Neuronal stem cell (in vitro differentiated cells): ENCODE results near the gene RNASE11.

Experiments
- DNase-seq: peaks from one replicate; pipeline ENCODE4 v3.0.0-alpha.2; 2013; ENCODE audit warnings: low spot score
- H2AFZ ChIP-seq: one replicate; pipeline ENCODE4 v1.6.1; 2013; ENCODE audit warnings: mild to moderate bottlenecking, low read length, inconsistent platforms
- H2AK5ac ChIP-seq: 2 replicates; pipeline ENCODE4 v1.6.1; 2013; ENCODE audit warnings: low read depth, mild to moderate bottlenecking, inconsistent platforms, low read length, moderate library complexity, mixed read lengths
- H2BK120ac ChIP-seq: 2 replicates; pipeline ENCODE4 v1.6.1; 2013; ENCODE audit warnings: low read depth, mild to moderate bottlenecking, inconsistent platforms, low read length, moderate library complexity, mixed read lengths
- H2BK12ac ChIP-seq: one replicate; pipeline ENCODE4 v1.6.1; 2013; ENCODE audit warnings: low read length, inconsistent platforms
- H2BK15ac ChIP-seq: 2 replicates; pipeline ENCODE4 v1.6.1; 2013; ENCODE audit warnings: mild to moderate bottlenecking, low read length, inconsistent platforms, mixed read lengths
- H2BK5ac ChIP-seq: one replicate; pipeline ENCODE4 v1.6.1; 2013; ENCODE audit warnings: inconsistent platforms, mild to moderate bottlenecking, low read length, moderate library complexity
- H3K14ac ChIP-seq: one replicate; pipeline ENCODE4 v1.6.1; 2013; ENCODE audit warnings: low read length, inconsistent platforms
- H3K18ac ChIP-seq: 2 replicates; pipeline ENCODE4 v1.6.1; 2013; ENCODE audit warnings: low read length, inconsistent platforms
- H3K23ac ChIP-seq: 2 replicates; pipeline ENCODE4 v1.6.1; 2013; ENCODE audit warnings: low read depth, mild to moderate bottlenecking, mixed read lengths, low read length, inconsistent platforms; ENCODE audit not compliant: poor library complexity
- H3K27ac ChIP-seq: replicated peaks from 3 replicates; pipeline ENCODE4 v1.5.1; 2013; ENCODE audit warnings: low read length, inconsistent platforms
- H3K27me3 ChIP-seq, 3 experiments: 2 replicates each; pipeline ENCODE4 v1.6.1; 2013; ENCODE audit warnings: low read length in 3 of 3, mild to moderate bottlenecking in 2 of 3, inconsistent platforms in 1 of 3, low read depth in 1 of 3, mixed read lengths in 1 of 3, moderate library complexity in 1 of 3; ENCODE audit not compliant: control insufficient read depth in 3 of 3, insufficient read depth in 3 of 3
- H3K36me3 ChIP-seq, 2 donors: replicated peaks in 1 of 2; 2 replicates each; pipeline ENCODE4 v1.6.1; 2013; ENCODE audit warnings: low read length in 2 of 2; ENCODE audit not compliant: control insufficient read depth in 2 of 2, insufficient read depth in 2 of 2
- H3K4ac ChIP-seq: 2 replicates; pipeline ENCODE4 v1.6.1; 2013; ENCODE audit warnings: inconsistent platforms, mild to moderate bottlenecking, low read length, moderate library complexity
- H3K4me1 ChIP-seq, 2 donors: 1 replicate in 1 of 2; 2 replicates in 1 of 2; pipeline ENCODE4 v1.6.1; 2013; ENCODE audit warnings: low read length in 2 of 2, low read depth in 1 of 2; ENCODE audit not compliant: control insufficient read depth in 2 of 2, insufficient read depth in 1 of 2
- H3K4me2 ChIP-seq: one replicate; pipeline ENCODE4 v1.6.1; 2013; ENCODE audit warnings: mild to moderate bottlenecking, low read length, inconsistent platforms; ENCODE audit not compliant: insufficient read depth, poor library complexity, severe bottlenecking
- H3K4me3 ChIP-seq, 2 donors: 2 replicates each; pipeline ENCODE4 v1.5.1; 2013; ENCODE audit warnings: low read length in 2 of 2, mild to moderate bottlenecking in 2 of 2, inconsistent platforms in 1 of 2, moderate library complexity in 1 of 2
- H3K79me1 ChIP-seq: one replicate; pipeline ENCODE4 v1.6.1; 2013; ENCODE audit warnings: low read depth, mild to moderate bottlenecking, inconsistent platforms, low read length, moderate library complexity
- H3K9ac ChIP-seq: one replicate; pipeline ENCODE4 v1.6.1; 2013; ENCODE audit warnings: mild to moderate bottlenecking, low read depth, low read length, inconsistent platforms; ENCODE audit not compliant: poor library complexity
- H3K9me3 ChIP-seq, 2 donors: replicated peaks in 1 of 2; 2 replicates each; pipeline versions ENCODE3 to v1.6.1; 2013; ENCODE audit warnings: low read length in 2 of 2, mild to moderate bottlenecking in 2 of 2, inconsistent platforms in 1 of 2, low read depth in 1 of 2, mixed read lengths in 1 of 2, moderate library complexity in 1 of 2; ENCODE audit not compliant: control insufficient read depth in 2 of 2, insufficient read depth in 1 of 2
- H4K8ac ChIP-seq: one replicate; pipeline ENCODE4 v1.6.1; 2013; ENCODE audit warnings: low read depth, mild to moderate bottlenecking, inconsistent platforms, low read length, moderate library complexity
- H4K91ac ChIP-seq: one replicate; pipeline ENCODE4 v1.6.1; 2013; ENCODE audit warnings: low read length, low read depth, mild to moderate bottlenecking, inconsistent platforms; ENCODE audit not compliant: poor library complexity
- WGBS, 2 donors: extraction: QIAGEN DNeasy Blood & Tissue Kit; methylation state at CpG; one replicate each; pipeline ENCODE4 v1.1.7; 2013; ENCODE audit warnings: missing lambda C conversion rate in 2 of 2, mixed read lengths in 1 of 2; ENCODE audit not compliant: insufficient read length in 2 of 2, insufficient replicate concordance in 1 of 2; ENCODE audit errors: extremely low coverage in 2 of 2; 5-methylcytosine and 5-hydroxymethylcytosine counted together

Gene RNASE11

DNA sequence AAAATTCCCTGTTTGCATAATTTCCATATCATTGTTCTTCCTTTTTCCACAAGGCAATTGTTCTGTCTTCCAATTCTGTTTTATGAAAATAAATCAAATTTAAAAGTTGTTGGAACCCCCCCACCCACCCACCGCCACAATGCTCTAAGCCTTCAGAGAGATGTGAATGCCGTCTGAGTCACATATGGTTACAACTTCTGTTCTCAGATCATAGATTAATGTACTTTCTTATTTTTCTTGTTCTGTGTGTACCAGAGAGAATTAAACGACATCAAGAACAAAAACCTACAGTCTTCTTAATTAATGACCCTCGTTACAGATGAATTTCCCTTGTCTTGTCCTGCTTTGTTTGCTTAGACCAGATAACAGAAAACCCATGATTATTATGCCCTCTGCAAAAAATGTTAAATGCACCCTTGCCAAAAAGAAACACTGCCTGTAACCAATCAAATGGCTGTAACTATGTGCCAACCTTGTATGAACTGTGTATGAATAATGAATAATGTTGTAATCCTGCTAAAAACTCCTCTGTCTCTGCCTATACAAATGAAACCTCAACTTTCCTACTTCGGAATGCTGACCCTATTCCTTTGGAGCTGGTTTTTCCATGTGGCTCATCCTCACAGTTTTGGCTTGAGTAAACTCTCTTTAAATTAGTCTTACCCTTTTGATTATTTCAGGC lies 39.7 kb upstream of the RNASE11 start:
- Histone ChIP-seq H3K27me3 (peaks cover 7 to 79% (median 38%) of the 10 kb centered on the region in 3 experiments), H3K4me3 (no peak overlapping the region), H3K4ac (no peak overlapping the region), H4K91ac (no peak overlapping the region), H2AK5ac (no peak overlapping the region), H2BK15ac (no peak overlapping the region), H3K14ac (no peak overlapping the region), H3K4me2 (no peak overlapping the region), H3K27ac (no peak overlapping the region), H3K4me1 (peaks cover 12 to 14% of the 10 kb centered on the region in 2 donors), H2BK5ac (no peak overlapping the region), H2BK120ac (no peak overlapping the region), H3K23ac (no peak overlapping the region), H3K36me3 (no peaks in the 10 kb centered on the region), H3K9ac (no peak overlapping the region), H3K79me1 (no peaks in the 10 kb centered on the region), H2BK12ac (no peak overlapping the region), H4K8ac (no peak overlapping the region), H2AFZ (no peak overlapping the region), H3K9me3 (peaks cover 0 to 3% of the 10 kb centered on the region in 2 donors), H3K18ac (no peak overlapping the region)
- WGBS, 2 donors, result no CpG with 5 or more reads among the region's 5 CpGs
- DNase-seq, result no peak

DNA sequence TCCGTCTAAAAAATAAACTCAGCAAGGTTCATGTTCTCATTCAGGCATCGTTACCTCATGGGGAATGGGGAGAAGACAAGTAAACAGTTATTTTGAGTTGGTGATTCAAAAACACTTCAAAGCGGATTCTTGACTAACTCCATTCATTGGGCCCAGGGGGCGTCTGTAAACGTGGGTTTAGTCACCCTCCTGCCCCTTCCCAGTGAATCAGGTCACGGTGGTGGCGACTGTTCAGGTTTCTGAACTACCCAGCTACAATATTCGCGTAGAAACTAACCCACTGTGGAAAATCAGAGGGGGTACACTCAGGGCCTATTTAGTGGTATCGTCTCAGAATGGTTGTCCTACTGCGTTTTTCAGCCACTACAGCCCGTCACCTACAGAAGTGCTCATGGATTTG lies 38.5 kb upstream of the RNASE11 start:
- H2BK120ac ChIP-seq, result no peak overlapping the region
- DNase-seq, result no peak
- peak overlapping the region; percentile 15 for H2AFZ ChIP-seq
- H2BK5ac ChIP-seq, result no peak overlapping the region
- H3K27me3 ChIP-seq, result peaks cover 7 to 82% (median 36%) of the 10 kb centered on the region in 3 experiments
- H2BK12ac ChIP-seq, result no peak overlapping the region
- H3K79me1 ChIP-seq, result no peaks in the 10 kb centered on the region
- no peak overlapping the region for H2AK5ac ChIP-seq
- no peak overlapping the region for H3K4ac ChIP-seq
- WGBS, 2 donors, result no CpG with 5 or more reads among the region's 12 CpGs
- H3K4me2 ChIP-seq, result peak overlapping the region; percentile 51
- peaks cover 11 to 14% of the 10 kb centered on the region in 2 donors for H3K4me1 ChIP-seq
- no peak overlapping the region for H3K23ac ChIP-seq
- no peak overlapping the region for H3K18ac ChIP-seq
- no peak overlapping the region for H3K27ac ChIP-seq
- no peaks in the 10 kb centered on the region for H3K36me3 ChIP-seq
- no peak overlapping the region for H4K8ac ChIP-seq
- H4K91ac ChIP-seq, result no peak overlapping the region
- H3K4me3 ChIP-seq, result peak overlapping the region; percentile 38 to 45
- H3K9ac ChIP-seq, result peak overlapping the region; percentile 9
- no peak overlapping the region for H3K14ac ChIP-seq
- H3K9me3 ChIP-seq, result peaks cover 0 to 4% of the 10 kb centered on the region in 2 donors
- no peak overlapping the region for H2BK15ac ChIP-seq

DNA sequence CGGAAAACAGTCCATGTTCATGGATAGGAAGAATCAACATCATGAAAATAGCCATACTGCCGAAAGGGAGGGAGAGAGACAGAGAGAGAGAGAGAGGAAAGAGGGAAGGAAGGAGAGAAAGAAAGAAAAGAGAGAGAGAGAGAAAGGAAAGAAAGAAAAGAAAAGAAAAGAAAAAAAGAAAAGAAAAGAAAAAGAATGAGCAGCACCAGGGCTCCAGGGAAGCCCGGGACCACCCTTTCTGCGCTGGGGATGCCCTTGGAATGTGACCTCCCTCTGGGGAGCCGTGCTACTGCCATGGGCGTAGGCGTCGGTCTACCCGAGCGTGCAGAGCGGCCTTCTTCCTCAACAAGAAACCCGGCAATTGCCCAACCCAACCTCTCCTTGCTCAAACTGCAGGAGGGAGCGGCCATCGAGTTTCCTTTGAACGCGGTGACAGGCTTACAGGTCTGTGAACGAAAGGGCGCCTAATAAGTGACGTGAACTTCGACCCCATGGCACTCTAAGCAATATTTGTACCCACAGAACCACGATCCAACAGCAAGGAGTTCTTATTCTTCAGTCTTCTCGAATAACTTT lies 36.8 kb upstream of the RNASE11 start:
- DNase-seq, result no peak
- peak overlapping the region; percentile 53 for H2AFZ ChIP-seq
- peak overlapping the region; percentile 68 for H3K4me2 ChIP-seq
- no peak overlapping the region for H2BK12ac ChIP-seq
- no peak overlapping the region for H3K27ac ChIP-seq
- WGBS, 2 donors, result no CpG with 5 or more reads among the region's 22 CpGs
- H3K23ac ChIP-seq, result no peak overlapping the region
- H2BK5ac ChIP-seq, result no peak overlapping the region
- no peak overlapping the region for H3K18ac ChIP-seq
- H3K36me3 ChIP-seq, result no peaks in the 10 kb centered on the region
- no peak overlapping the region for H3K14ac ChIP-seq
- no peak overlapping the region for H3K4ac ChIP-seq
- H3K4me3 ChIP-seq, result peak overlapping the region; percentile 45 to 68
- H2AK5ac ChIP-seq, result no peak overlapping the region
- no peak overlapping the region for H2BK15ac ChIP-seq
- no peak overlapping the region for H4K91ac ChIP-seq
- H3K27me3 ChIP-seq, result peaks cover 7 to 84% (median 36%) of the 10 kb centered on the region in 3 experiments
- H3K4me1 ChIP-seq, result peaks cover 11 to 14% of the 10 kb centered on the region in 2 donors
- peaks cover 0 to 4% of the 10 kb centered on the region in 2 donors for H3K9me3 ChIP-seq
- H4K8ac ChIP-seq, result no peak overlapping the region
- H2BK120ac ChIP-seq, result no peak overlapping the region
- H3K79me1 ChIP-seq, result no peaks in the 10 kb centered on the region
- no peak overlapping the region for H3K9ac ChIP-seq

DNA sequence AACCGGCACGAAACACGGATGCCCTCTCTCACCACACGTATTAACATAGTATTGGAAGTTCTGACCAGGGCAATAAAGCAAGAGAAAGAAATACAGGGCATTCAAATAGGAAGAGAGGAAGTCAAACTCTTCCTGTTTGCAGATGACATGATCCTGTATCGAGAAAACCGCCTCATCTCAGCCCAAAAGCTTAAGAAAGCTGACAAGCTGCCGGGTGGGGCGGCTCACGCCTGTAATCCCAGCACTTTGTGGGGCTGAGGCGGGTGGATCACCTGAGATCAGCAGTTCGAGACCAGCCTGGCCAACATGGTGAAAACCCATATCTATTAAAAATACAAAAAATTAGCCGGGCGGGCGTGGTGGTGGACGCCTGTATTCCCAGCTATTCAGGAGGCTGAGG lies 36.0 kb upstream of the RNASE11 start:
- no peaks in the 10 kb centered on the region for H3K36me3 ChIP-seq
- no peak overlapping the region for H4K91ac ChIP-seq
- H3K9ac ChIP-seq, result no peak overlapping the region
- no peak overlapping the region for H2AFZ ChIP-seq
- no peak overlapping the region for H3K14ac ChIP-seq
- H2AK5ac ChIP-seq, result no peak overlapping the region
- H2BK15ac ChIP-seq, result no peak overlapping the region
- H2BK120ac ChIP-seq, result no peak overlapping the region
- no peak overlapping the region for H3K4me2 ChIP-seq
- H2BK12ac ChIP-seq, result no peak overlapping the region
- H3K27me3 ChIP-seq, result peaks cover 7 to 77% (median 34%) of the 10 kb centered on the region in 3 experiments
- H3K79me1 ChIP-seq, result no peaks in the 10 kb centered on the region
- H3K23ac ChIP-seq, result no peak overlapping the region
- H3K4me3 ChIP-seq, result peak overlapping the region in 1 of 2 donors; percentile 45
- H3K18ac ChIP-seq, result no peak overlapping the region
- H3K9me3 ChIP-seq, result peaks cover 0 to 4% of the 10 kb centered on the region in 2 donors
- H3K27ac ChIP-seq, result no peak overlapping the region
- peaks cover 11 to 14% of the 10 kb centered on the region in 2 donors for H3K4me1 ChIP-seq
- H4K8ac ChIP-seq, result no peak overlapping the region
- H3K4ac ChIP-seq, result no peak overlapping the region
- WGBS, 2 donors, result no CpG with 5 or more reads among the region's 15 CpGs
- DNase-seq, result no peak
- H2BK5ac ChIP-seq, result no peak overlapping the region
